Measurements from ENCODE around the gene ADGRV1.
"Not testable (repeated sequence)": the region's sequence is repeated elsewhere in the genome, so short reads cannot be mapped to it uniquely, and the experiment has no call there.

The ADGRV1 gene

DNA sequence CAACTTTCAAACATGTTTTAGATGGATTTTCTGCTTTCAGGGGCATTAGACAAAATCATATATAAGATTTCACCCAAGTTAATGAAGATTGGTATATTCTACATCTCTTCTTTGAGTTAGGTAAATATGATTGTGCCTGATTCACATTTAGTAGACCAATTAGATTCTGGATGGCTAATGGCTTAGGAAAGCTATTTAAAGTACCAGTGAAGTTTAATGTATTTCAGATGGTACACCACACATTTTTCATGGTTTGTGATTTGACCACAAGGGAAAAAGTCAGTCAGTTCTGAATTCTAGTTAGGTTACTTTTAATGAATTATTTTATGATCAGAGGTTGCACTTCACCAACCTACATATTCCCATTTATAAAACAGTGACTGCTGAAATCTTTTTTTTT lies 409.7 kb downstream of the ADGRV1 start:
- H3K9me2 ChIP-seq (replicated peaks; ENCODE audit: control insufficient read depth, low read length), result no peaks in the 10 kb centered on the region
- no peak overlapping the region for H3K4me2 ChIP-seq (ENCODE audit: low read length)
- no peaks in the 10 kb centered on the region for H3K4me1 ChIP-seq (ENCODE audit: control insufficient read depth, low read length)
- no peak overlapping the region for H3K27ac ChIP-seq (ENCODE audit: low read depth, low read length)
- H3K36me3 ChIP-seq (ENCODE audit: control insufficient read depth, low read length), result no peaks in the 10 kb centered on the region
- no peaks in the 10 kb centered on the region for H3K9me3 ChIP-seq (ENCODE audit: control insufficient read depth, insufficient read depth, low read length)
- H4K20me1 ChIP-seq (ENCODE audit: control insufficient read depth, insufficient read depth, low read depth, low read length), result no peaks in the 10 kb centered on the region
- H3K27me3 ChIP-seq (ENCODE audit: control insufficient read depth, low read length), result no peaks in the 10 kb centered on the region
- TF ChIP-seq, protein P1, sequence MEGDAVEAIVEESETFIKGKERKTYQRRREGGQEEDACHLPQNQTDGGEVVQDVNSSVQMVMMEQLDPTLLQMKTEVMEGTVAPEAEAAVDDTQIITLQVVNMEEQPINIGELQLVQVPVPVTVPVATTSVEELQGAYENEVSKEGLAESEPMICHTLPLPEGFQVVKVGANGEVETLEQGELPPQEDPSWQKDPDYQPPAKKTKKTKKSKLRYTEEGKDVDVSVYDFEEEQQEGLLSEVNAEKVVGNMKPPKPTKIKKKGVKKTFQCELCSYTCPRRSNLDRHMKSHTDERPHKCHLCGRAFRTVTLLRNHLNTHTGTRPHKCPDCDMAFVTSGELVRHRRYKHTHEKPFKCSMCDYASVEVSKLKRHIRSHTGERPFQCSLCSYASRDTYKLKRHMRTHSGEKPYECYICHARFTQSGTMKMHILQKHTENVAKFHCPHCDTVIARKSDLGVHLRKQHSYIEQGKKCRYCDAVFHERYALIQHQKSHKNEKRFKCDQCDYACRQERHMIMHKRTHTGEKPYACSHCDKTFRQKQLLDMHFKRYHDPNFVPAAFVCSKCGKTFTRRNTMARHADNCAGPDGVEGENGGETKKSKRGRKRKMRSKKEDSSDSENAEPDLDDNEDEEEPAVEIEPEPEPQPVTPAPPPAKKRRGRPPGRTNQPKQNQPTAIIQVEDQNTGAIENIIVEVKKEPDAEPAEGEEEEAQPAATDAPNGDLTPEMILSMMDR (IDR thresholded peaks at IDR 0.05; ENCODE audit: low read depth, low read length, poor library complexity, severe bottlenecking), result no peak
- TF ChIP-seq EZH2phosphoT487 (IDR thresholded peaks at IDR 0.05; ENCODE audit: borderline replicate concordance, low read length), result no peak
- H3K79me2 ChIP-seq (ENCODE audit: control insufficient read depth, low read length), result no peaks in the 10 kb centered on the region
- H3F3A ChIP-seq (ENCODE audit: control insufficient read depth, insufficient read depth), result no peaks in the 10 kb centered on the region
- H3K4me3 ChIP-seq (ENCODE audit: low read length), result no peak overlapping the region

DNA sequence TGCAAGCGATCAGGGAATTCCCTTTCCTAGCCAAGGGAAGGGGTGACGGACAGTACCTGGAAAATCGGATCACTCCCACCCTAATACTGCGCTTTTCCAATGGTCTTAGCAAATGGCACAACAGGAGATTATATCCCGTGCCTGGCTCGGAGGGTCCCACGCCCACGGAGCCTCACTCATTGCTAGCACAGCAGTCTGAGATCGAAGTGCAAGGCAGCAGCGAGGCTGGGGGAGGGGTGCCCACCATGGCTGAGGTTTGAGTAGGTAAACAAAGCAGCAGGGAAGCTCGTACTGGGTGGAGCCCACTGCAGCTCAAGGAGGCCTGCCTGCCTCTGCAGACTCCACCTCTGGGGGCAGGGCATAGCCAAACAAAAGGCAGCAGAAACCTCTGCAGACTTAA lies 411.3 kb downstream of the ADGRV1 start:
- not testable (repeated sequence) for H3K36me3 ChIP-seq (ENCODE audit: control insufficient read depth, low read length); H3F3A ChIP-seq (ENCODE audit: control insufficient read depth, insufficient read depth); H3K9me2 ChIP-seq (replicated peaks; ENCODE audit: control insufficient read depth, low read length); H4K20me1 ChIP-seq (ENCODE audit: control insufficient read depth, insufficient read depth, low read depth, low read length); H3K27ac ChIP-seq (ENCODE audit: low read depth, low read length); H3K27me3 ChIP-seq (ENCODE audit: control insufficient read depth, low read length); H3K4me2 ChIP-seq (ENCODE audit: low read length); H3K79me2 ChIP-seq (ENCODE audit: control insufficient read depth, low read length); H3K4me1 ChIP-seq (ENCODE audit: control insufficient read depth, low read length); H3K9me3 ChIP-seq (ENCODE audit: control insufficient read depth, insufficient read depth, low read length); H3K4me3 ChIP-seq (ENCODE audit: low read length)

DNA sequence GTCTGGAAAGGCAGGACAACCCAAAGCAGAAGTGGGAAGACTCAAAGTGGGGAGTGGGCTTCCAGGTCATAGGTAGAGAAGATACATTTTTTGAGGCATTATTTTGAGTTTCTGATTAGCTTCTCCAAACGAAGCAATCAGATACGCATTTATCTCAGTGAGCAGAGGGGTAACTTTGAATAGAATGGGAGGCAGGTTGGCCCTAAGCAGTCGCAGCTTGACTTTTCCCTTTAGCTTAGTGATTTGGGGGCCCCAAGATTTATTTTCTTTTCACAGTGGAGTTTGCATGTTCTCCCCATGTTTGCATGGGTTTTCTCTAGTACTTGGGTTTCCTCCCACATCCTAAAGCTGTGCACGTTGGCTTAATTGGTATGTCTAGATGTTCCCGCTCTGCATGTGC lies 422.6 kb downstream of the ADGRV1 start:
- no peaks in the 10 kb centered on the region for H3K36me3 ChIP-seq (ENCODE audit: control insufficient read depth, low read length)
- no peak overlapping the region for H3K4me2 ChIP-seq (ENCODE audit: low read length)
- no peak overlapping the region for H3K4me3 ChIP-seq (ENCODE audit: low read length)
- no peaks in the 10 kb centered on the region for H3K9me3 ChIP-seq (ENCODE audit: control insufficient read depth, insufficient read depth, low read length)
- TF ChIP-seq, protein P1 (IDR thresholded peaks at IDR 0.05; ENCODE audit: low read depth, low read length, poor library complexity, severe bottlenecking), result no peak
- no peak for TF ChIP-seq EZH2phosphoT487 (IDR thresholded peaks at IDR 0.05; ENCODE audit: borderline replicate concordance, low read length)
- H3K4me1 ChIP-seq (ENCODE audit: control insufficient read depth, low read length), result no peaks in the 10 kb centered on the region
- no peaks in the 10 kb centered on the region for H3K9me2 ChIP-seq (replicated peaks; ENCODE audit: control insufficient read depth, low read length)
- H3K79me2 ChIP-seq (ENCODE audit: control insufficient read depth, low read length), result no peaks in the 10 kb centered on the region
- H3K27ac ChIP-seq (ENCODE audit: low read depth, low read length), result no peak overlapping the region
- H4K20me1 ChIP-seq (ENCODE audit: control insufficient read depth, insufficient read depth, low read depth, low read length), result no peaks in the 10 kb centered on the region
- no peaks in the 10 kb centered on the region for H3F3A ChIP-seq (ENCODE audit: control insufficient read depth, insufficient read depth)
- no peaks in the 10 kb centered on the region for H3K27me3 ChIP-seq (ENCODE audit: control insufficient read depth, low read length)

DNA sequence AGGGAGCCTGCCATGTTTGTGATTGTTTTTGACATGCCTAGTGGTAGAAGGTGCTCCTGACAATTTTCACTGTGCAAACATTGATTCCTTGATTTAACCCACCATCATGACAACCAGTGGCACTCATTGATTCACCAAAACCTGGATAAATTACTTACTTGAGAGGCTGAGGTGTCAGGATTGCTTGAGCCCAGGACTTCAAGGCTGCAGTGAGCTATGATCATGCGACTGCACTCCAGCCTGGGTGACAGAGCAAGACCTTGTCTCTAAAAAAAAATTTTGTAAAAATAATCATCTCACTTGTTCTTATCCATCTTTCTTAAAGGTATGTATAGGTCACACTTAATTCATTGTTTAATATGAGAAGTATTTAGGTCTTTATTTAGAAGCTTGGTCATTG lies 423.2 kb downstream of the ADGRV1 start:
- H3K4me1 ChIP-seq (ENCODE audit: control insufficient read depth, low read length), result no peaks in the 10 kb centered on the region
- H3K9me2 ChIP-seq (replicated peaks; ENCODE audit: control insufficient read depth, low read length), result no peaks in the 10 kb centered on the region
- no peaks in the 10 kb centered on the region for H3K27me3 ChIP-seq (ENCODE audit: control insufficient read depth, low read length)
- H3K9me3 ChIP-seq (ENCODE audit: control insufficient read depth, insufficient read depth, low read length), result no peaks in the 10 kb centered on the region
- no peak for TF ChIP-seq EZH2phosphoT487 (IDR thresholded peaks at IDR 0.05; ENCODE audit: borderline replicate concordance, low read length)
- TF ChIP-seq, protein P1 (IDR thresholded peaks at IDR 0.05; ENCODE audit: low read depth, low read length, poor library complexity, severe bottlenecking), result no peak
- no peaks in the 10 kb centered on the region for H3K36me3 ChIP-seq (ENCODE audit: control insufficient read depth, low read length)
- no peaks in the 10 kb centered on the region for H3K79me2 ChIP-seq (ENCODE audit: control insufficient read depth, low read length)
- no peak overlapping the region for H3K27ac ChIP-seq (ENCODE audit: low read depth, low read length)
- H3K4me3 ChIP-seq (ENCODE audit: low read length), result no peak overlapping the region
- no peaks in the 10 kb centered on the region for H4K20me1 ChIP-seq (ENCODE audit: control insufficient read depth, insufficient read depth, low read depth, low read length)
- no peak overlapping the region for H3K4me2 ChIP-seq (ENCODE audit: low read length)
- no peaks in the 10 kb centered on the region for H3F3A ChIP-seq (ENCODE audit: control insufficient read depth, insufficient read depth)

Data from DOHH2 (cell line).